Stimulated activated CD4-positive, alpha-beta T cell treated with anti-CD3 and anti-CD28 coated beads, Interleukin-12 subunit alpha, Interleukin-12 subunit beta, amount 100 ng/mL, for 24 hours (primary cell): ENCODE results near the gene SLC22A13.
"Not testable (repeated sequence)": the region's sequence is repeated elsewhere in the genome, so short reads cannot be mapped to it uniquely, and the experiment has no call there.

Experiments
- DNase-seq, 2 experiments: peaks; one replicate each; pipeline ENCODE4 v3.0.0-alpha.2; 2020; ENCODE audit warnings: low read depth in 2 of 2

The SLC22A13 gene

GRCh38 chr3:38265604-38266307 lies at the start of gene SLC22A13:
Gene SLC22A13, plus strand, starts transcription at chr3:38265812. Its CDS starts 49 bp downstream, at chr3:38265861.
- no peak for DNase-seq

GRCh38 chr3:38219609-38220197 lies 45.9 kb upstream of the SLC22A13 start:
- no peak for DNase-seq

GRCh38 chr3:38221005-38221404 lies 44.6 kb upstream of the SLC22A13 start:
- DNase-seq = no peak

- no peak for DNase-seq
These were observed 43.5 kb upstream of the SLC22A13 start for GRCh38 chr3:38222032-38222634.

GRCh38 chr3:38224357-38224756 lies 41.3 kb upstream of the SLC22A13 start:
- no peak for DNase-seq

- DNase-seq = no peak
These were observed 39.3 kb upstream of the SLC22A13 start for GRCh38 chr3:38226273-38226672.

GRCh38 chr3:38227989-38228388 lies 37.6 kb upstream of the SLC22A13 start:
- no peak for DNase-seq

- no peak for DNase-seq
These were observed 36.6 kb upstream of the SLC22A13 start for GRCh38 chr3:38229036-38229435.

- DNase-seq = no peak
These were observed 32.9 kb upstream of the SLC22A13 start for GRCh38 chr3:38232701-38233100.

GRCh38 chr3:38235466-38235865 lies 30.1 kb upstream of the SLC22A13 start:
- DNase-seq = no peak

- DNase-seq = no peak
These were observed 27.1 kb upstream of the SLC22A13 start for GRCh38 chr3:38238416-38239008.

- not testable (repeated sequence) for DNase-seq
These were observed 22.8 kb upstream of the SLC22A13 start for GRCh38 chr3:38242812-38243211.

GRCh38 chr3:38245930-38246329 lies 19.7 kb upstream of the SLC22A13 start:
- DNase-seq = no peak

GRCh38 chr3:38247366-38248035 lies 18.1 kb upstream of the SLC22A13 start:
- no peak for DNase-seq

GRCh38 chr3:38250198-38250597 lies 15.4 kb upstream of the SLC22A13 start:
- no peak for DNase-seq

GRCh38 chr3:38251197-38251596 lies 14.4 kb upstream of the SLC22A13 start:
- DNase-seq = no peak

- DNase-seq = no peak
These were observed 11.9 kb upstream of the SLC22A13 start for GRCh38 chr3:38253704-38254103.

GRCh38 chr3:38254872-38255271 lies 10.7 kb upstream of the SLC22A13 start:
- DNase-seq = no peak

GRCh38 chr3:38255627-38256026 lies 10.0 kb upstream of the SLC22A13 start:
- no peak for DNase-seq

- DNase-seq = no peak
These were observed 8.0 kb upstream of the SLC22A13 start for GRCh38 chr3:38257583-38257982.

GRCh38 chr3:38260474-38260873 lies 5.1 kb upstream of the SLC22A13 start:
- DNase-seq = no peak

- no peak for DNase-seq
These were observed 1.2 kb upstream of the SLC22A13 start for GRCh38 chr3:38264353-38264771.
